GM12874 (cell line): Measurements from ENCODE around the gene FBN3.

Experiments
- CTCF ChIP-seq: IDR thresholded peaks from 2 replicates; pipeline ENCODE4 v1.5.1; 2011; ENCODE audit warnings: low read depth, mild to moderate bottlenecking, control low read depth, low read length, moderate library complexity; ENCODE audit not compliant: insufficient read depth

Gene FBN3

GRCh38 chr19:8155318-8155717 lies 5.9 kb upstream of the FBN3 start:
- TF ChIP-seq CTCF = no peak

- peak; percentile 40 for TF ChIP-seq CTCF
These were observed 4.6 kb upstream of the FBN3 start for GRCh38 chr19:8154014-8154413.

GRCh38 chr19:8151767-8152035 lies 2.3 kb upstream of the FBN3 start:
- TF ChIP-seq CTCF = no peak

GRCh38 chr19:8150998-8151766 lies 1.8 kb upstream of the FBN3 start:
- TF ChIP-seq CTCF = no peak

GRCh38 chr19:8150178-8150865 lies 930 bp upstream of the FBN3 start:
- no peak for TF ChIP-seq CTCF

- no peak for TF ChIP-seq CTCF
These were observed 757 bp downstream of the FBN3 start for GRCh38 chr19:8148410-8149260.

- no peak for TF ChIP-seq CTCF
These were observed 1.3 kb downstream of the FBN3 start for GRCh38 chr19:8148088-8148409.
